ENCODE results near the gene EMILIN1. TPM values are rescaled to one million over a fixed set of nuclear protein-coding genes. Genes with fewer than 3 reads are reported as not detected.

The EMILIN1 gene
- total RNA-seq, 4 donors from 2014 or later = 6.2 to 27.8 (median 9.9) TPM

DNA sequence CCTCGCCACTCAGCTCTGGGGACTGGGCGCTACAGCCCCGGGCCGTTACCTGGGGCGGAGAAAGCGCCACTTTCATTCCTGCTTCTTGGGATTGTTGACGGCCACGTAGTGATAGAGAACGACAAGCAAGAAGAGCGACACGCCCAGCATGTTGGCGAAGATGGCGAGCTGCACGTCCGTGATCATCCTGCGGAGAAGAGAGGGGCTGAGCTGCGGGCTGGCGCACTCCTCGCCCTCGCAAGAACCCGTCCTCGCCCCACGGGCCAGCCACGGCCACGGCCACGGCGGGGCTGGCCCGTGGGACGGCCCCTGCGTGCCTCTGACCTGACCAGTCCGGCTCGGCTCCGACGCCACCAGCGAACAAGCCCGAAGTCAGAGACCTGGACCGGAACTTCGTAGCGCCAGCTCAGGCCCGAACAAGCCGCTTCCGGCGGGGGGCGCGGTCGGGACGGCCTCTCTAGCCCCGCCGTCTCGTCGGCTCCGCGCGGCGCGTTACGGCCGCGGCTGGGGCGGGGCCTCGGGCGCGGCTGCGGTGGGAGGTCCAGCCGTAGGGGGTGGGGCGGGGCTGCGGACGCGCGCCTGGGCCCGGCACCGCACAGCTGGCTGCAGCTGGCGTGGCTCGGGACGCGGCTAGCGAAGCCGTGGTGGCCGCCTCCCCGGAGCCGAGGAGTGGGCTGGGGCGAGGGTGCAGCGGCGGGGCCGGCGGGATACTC, 7.0 kb upstream of the EMILIN1 start, which contains the start of gene OST4:
Gene OST4, minus strand, starts transcription at position 378 of the 713 bp plus-strand sequence.
- DNase-seq = peak; percentile 31
- Histone ChIP-seq H3K9me3 (no peaks in the 10 kb centered on the region), H3K27ac (peak within 1 kb of the TSS; percentile 90 to 98 (median 94)), H3K36me3 (peaks cover 0 to 39% (median 10%) of the 10 kb centered on the region in 3 donors), H3K27me3 (no peaks in the 10 kb centered on the region), H3K4me1 (peaks cover 16 to 80% (median 45%) of the 10 kb centered on the region in 3 donors), H3K4me3 (peak within 1 kb of the TSS; percentile 70 to 96 (median 82))
- WGBS, 2 donors = 0% methylated on average over 4 of the region's 86 CpGs; no CpG with 5 or more reads in 1 of the 2 donors
- TF ChIP-seq CTCF (IDR thresholded peaks at IDR 0.05) (peak in 2 of 6 experiments; percentile 6 to 23), POLR2A (IDR thresholded peaks at IDR 0.05) (peak in 3 of 4 donors; percentile 60 to 85 (median 76))
- intact Hi-C loops (cut with DNase I) = no loop called here

DNA sequence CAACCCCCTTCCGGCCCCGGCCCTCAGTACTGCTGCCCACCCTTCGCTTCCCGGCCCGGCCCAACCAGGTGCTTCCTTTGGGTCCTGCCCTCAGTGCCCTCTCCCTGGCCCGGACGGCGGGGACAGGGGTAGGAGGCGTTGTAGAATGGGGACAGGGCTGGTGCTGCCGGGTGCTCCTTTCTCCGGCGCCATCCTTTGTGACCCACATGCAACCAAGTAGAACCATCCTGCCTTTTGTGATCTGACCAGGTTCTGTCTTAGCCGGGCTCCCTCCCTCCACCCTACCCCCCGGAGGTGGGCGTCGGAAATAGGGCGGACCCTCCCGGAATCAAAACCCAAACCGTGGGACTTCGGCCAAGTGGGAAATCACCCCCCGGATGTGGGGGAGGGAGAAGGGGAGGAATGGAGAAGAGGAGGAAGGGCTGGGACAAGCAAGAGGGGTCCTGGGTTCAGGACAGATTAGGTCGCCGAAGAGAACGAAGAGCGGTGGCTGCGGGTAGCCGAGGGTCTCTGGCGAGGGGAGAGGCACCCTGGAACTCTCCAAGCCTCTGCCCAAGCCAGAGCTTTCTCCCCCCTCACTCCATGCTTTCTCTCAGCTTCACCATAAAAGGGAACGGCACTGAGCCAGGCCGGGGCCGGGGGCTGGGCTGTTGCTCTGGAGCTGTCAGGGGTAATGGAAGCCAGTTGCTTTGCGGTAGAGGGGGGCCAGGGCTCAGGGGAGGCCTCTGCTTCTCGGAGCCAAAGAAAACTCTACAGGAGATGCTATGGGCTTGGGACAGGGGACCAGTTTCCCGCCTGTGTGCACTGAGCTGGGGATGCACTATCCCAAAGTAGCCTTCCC, 6.2 kb upstream of the EMILIN1 start:
- Histone ChIP-seq H3K27ac (peak overlapping the region; percentile 90 to 98 (median 94)), H3K4me1 (peaks cover 16 to 87% (median 45%) of the 10 kb centered on the region in 3 donors), H3K4me3 (peak overlapping the region; percentile 70 to 96 (median 82)), H3K9me3 (no peaks in the 10 kb centered on the region), H3K36me3 (peaks cover 0 to 31% (median 10%) of the 10 kb centered on the region in 3 donors), H3K27me3 (no peaks in the 10 kb centered on the region)
- intact Hi-C loops (cut with DNase I) = no loop called here
- 10 to 24% methylated on average over 10 to 11 of the region's 34 CpGs for WGBS, 2 donors
- no peak for DNase-seq
- TF ChIP-seq POLR2A (IDR thresholded peaks at IDR 0.05) (no peak), CTCF (IDR thresholded peaks at IDR 0.05) (no peak)

- no peaks in the 10 kb centered on the region for H3K9me3 ChIP-seq
- no peak for DNase-seq
- H3K27me3 ChIP-seq = no peaks in the 10 kb centered on the region
- H3K4me1 ChIP-seq = peaks cover 16 to 93% (median 52%) of the 10 kb centered on the region in 3 donors
- no peak overlapping the region for H3K4me3 ChIP-seq
- no peak for TF ChIP-seq POLR2A (IDR thresholded peaks at IDR 0.05)
- TF ChIP-seq CTCF (IDR thresholded peaks at IDR 0.05) = no peak
- peak overlapping the region in 3 of 4 donors; percentile 92 to 98 (median 97) for H3K27ac ChIP-seq
- intact Hi-C loops (cut with DNase I) = no loop called here
- WGBS, 2 donors = 47 to 67% methylated on average over 5 of the region's 5 CpGs
- H3K36me3 ChIP-seq = peaks cover 0 to 24% (median 8%) of the 10 kb centered on the region in 3 donors
Observed at GRCh38 chr2:27072920-27073319, 5.5 kb upstream of the EMILIN1 start.

DNA sequence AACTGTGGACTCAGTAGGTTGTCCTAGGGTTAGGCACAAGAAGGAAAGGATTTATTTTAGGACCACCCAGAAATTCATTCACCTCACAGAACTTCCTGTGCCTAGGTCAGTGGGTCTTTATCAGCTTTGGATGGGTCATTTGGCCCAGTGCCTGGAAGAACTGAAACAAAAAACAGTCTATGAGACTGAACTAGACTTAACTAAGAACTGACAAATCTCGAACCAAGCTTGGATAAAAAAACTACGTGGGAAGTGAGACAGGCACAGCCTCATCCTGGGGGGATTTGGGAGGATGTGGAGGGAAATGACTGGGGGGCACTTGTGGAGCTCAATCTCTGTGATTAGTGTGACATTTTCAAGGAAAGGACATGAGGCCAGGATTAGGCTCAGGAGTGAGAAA, 4.6 kb upstream of the EMILIN1 start:
- no peak for DNase-seq
- intact Hi-C loops (cut with DNase I) = no loop called here
- Histone ChIP-seq H3K27ac (peak overlapping the region in 2 of 4 donors; percentile 92 to 98), H3K9me3 (no peaks in the 10 kb centered on the region), H3K36me3 (peaks cover 0 to 15% (median 0%) of the 10 kb centered on the region in 3 donors), H3K4me3 (no peak overlapping the region), H3K27me3 (no peaks in the 10 kb centered on the region), H3K4me1 (peaks cover 16 to 88% (median 50%) of the 10 kb centered on the region in 3 donors)
- 20 to 34% methylated on average over 2 of the region's 2 CpGs for WGBS, 2 donors
- TF ChIP-seq CTCF (IDR thresholded peaks at IDR 0.05) = no peak
- TF ChIP-seq POLR2A (IDR thresholded peaks at IDR 0.05) = no peak
